Neutrophil (primary cell): Measurements from ENCODE around the gene CKMT2.

Source experiments
- H3K27ac ChIP-seq: fragments of 200-600 bp; sonication (generic); 2 replicates; pipeline ENCODE4 v1.5.1; 2016; ENCODE audit warnings: mild to moderate bottlenecking, moderate library complexity
- H3K27me3 ChIP-seq: fragments of 200-600 bp; sonication (generic); 2 replicates; pipeline ENCODE4 v1.6.0; 2016; ENCODE audit warnings: mild to moderate bottlenecking
- H3K36me3 ChIP-seq: fragments of 200-600 bp; sonication (generic); 2 replicates; pipeline ENCODE4 v1.5.1; 2017
- H3K4me1 ChIP-seq, 2 experiments: fragments of 200-600 bp in 1 of 2; sonication (generic) in 1 of 2; 1 replicate in 1 of 2; 2 replicates in 1 of 2; pipeline versions ENCODE4 v1.5.1 to v1.6.1; 2013 to 2016; ENCODE audit warnings: low read depth in 1 of 2, low read length in 1 of 2, mild to moderate bottlenecking in 1 of 2, moderate library complexity in 1 of 2; ENCODE audit not compliant: control insufficient read depth in 1 of 2, insufficient read depth in 1 of 2
- H3K4me3 ChIP-seq, 2 experiments: fragments of 200-600 bp in 1 of 2; sonication (generic) in 1 of 2; 1 replicate in 1 of 2; 2 replicates in 1 of 2; pipeline ENCODE4 v1.5.1; 2013 to 2016; ENCODE audit warnings: low read depth in 1 of 2, low read length in 1 of 2, mild to moderate bottlenecking in 1 of 2, moderate library complexity in 1 of 2
- H3K9me3 ChIP-seq: fragments of 200-600 bp; sonication (generic); 2 replicates; pipeline ENCODE4 v1.5.1; 2016
- CTCF ChIP-seq: fragments of 200-600 bp; sonication (generic); IDR thresholded peaks from 2 replicates; pipeline ENCODE4 v1.5.1; 2016; ENCODE audit warnings: antibody characterized with exemption

Gene CKMT2

DNA sequence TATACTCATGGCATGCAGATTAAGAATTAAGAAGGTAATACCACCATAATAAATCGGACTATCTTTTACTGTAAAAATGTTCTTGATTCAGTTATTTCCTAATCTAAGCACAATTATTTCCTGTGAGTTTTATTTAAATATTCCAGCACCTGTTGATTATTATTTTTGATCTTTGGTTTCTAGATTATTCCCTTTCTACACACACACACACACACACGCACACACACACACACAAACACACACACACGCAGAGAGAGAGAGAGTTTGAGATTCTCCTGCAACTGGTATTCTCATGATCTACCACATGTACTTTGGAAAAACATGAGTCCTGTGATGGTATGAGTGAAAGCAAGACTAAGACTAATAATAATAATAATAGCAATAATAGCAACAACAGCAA is 17.0 kb upstream of the CKMT2 start:
- no peak overlapping the region for H3K27ac ChIP-seq
- no peak overlapping the region for H3K4me3 ChIP-seq
- no peaks in the 10 kb centered on the region for H3K36me3 ChIP-seq
- no peaks in the 10 kb centered on the region for H3K9me3 ChIP-seq
- TF ChIP-seq CTCF, result no peak
- no peaks in the 10 kb centered on the region for H3K27me3 ChIP-seq
- H3K4me1 ChIP-seq, result no peaks in the 10 kb centered on the region

- Histone ChIP-seq H3K4me3 (no peak overlapping the region), H3K9me3 (no peaks in the 10 kb centered on the region), H3K27ac (no peak overlapping the region), H3K27me3 (no peaks in the 10 kb centered on the region), H3K4me1 (no peaks in the 10 kb centered on the region), H3K36me3 (no peaks in the 10 kb centered on the region)
- TF ChIP-seq CTCF, result no peak
Measured at GRCh38 chr5:81219389-81219788, 13.7 kb upstream of the CKMT2 start.

DNA sequence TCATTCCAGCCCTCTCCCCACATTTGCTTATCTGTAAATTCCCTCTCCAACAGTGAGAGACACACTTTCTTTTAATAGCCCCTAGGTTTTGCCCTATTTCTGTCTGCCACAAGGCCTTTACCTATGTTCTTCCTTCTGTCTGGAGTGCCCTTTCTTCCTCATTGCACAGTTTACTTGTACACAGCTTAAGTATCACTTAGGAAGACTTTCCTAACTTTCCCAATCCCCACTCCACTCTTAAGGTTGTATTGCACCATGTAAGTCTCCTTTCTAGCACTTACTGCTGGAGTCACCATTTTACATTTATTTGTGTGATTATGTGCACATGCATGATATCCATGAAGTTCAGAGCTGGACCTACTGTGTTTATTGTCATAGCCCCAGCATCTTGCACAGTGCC is 10.8 kb upstream of the CKMT2 start:
- Histone ChIP-seq H3K4me3 (no peak overlapping the region), H3K27me3 (no peaks in the 10 kb centered on the region), H3K27ac (no peak overlapping the region), H3K4me1 (no peaks in the 10 kb centered on the region), H3K9me3 (no peaks in the 10 kb centered on the region), H3K36me3 (no peaks in the 10 kb centered on the region)
- no peak for TF ChIP-seq CTCF

DNA sequence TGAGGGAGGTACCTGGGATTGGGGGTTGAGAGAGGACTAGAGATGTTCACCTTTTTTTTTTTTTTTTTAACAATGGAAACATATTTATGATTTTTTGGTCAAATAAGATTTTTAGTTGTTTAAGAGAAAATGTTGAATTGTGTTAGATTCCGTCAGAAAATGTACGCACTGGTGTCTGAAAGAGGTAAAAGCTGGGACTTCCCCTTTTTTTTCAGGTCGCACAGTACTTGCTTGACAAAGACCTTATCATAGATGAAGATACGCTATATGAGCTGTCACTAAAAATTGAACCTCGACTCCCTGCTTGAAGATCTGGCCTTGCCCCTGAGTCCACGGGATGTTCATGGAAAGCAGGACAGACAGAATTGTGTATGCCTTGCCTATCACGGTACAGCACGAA is 7.7 kb upstream of the CKMT2 start:
- Histone ChIP-seq H3K27ac (no peak overlapping the region), H3K4me1 (no peaks in the 10 kb centered on the region), H3K27me3 (peaks cover 6% of the 10 kb centered on the region), H3K4me3 (no peak overlapping the region), H3K36me3 (no peaks in the 10 kb centered on the region), H3K9me3 (no peaks in the 10 kb centered on the region)
- no peak for TF ChIP-seq CTCF

- H3K27ac ChIP-seq, result no peak overlapping the region
- H3K4me3 ChIP-seq, result no peak overlapping the region
- no peaks in the 10 kb centered on the region for H3K36me3 ChIP-seq
- TF ChIP-seq CTCF, result no peak
- no peaks in the 10 kb centered on the region for H3K4me1 ChIP-seq
- H3K27me3 ChIP-seq, result peaks cover 6% of the 10 kb centered on the region
- H3K9me3 ChIP-seq, result no peaks in the 10 kb centered on the region
Measured at GRCh38 chr5:81226286-81226685, 6.8 kb upstream of the CKMT2 start.

GRCh38 chr5:81226949-81227348 is 6.2 kb upstream of the CKMT2 start:
- H3K4me3 ChIP-seq, result no peak overlapping the region
- peaks cover 10% of the 10 kb centered on the region for H3K27me3 ChIP-seq
- H3K9me3 ChIP-seq, result no peaks in the 10 kb centered on the region
- TF ChIP-seq CTCF, result no peak
- H3K27ac ChIP-seq, result no peak overlapping the region
- no peaks in the 10 kb centered on the region for H3K4me1 ChIP-seq
- H3K36me3 ChIP-seq, result no peaks in the 10 kb centered on the region
